Ishikawa (cell line): ENCODE measurements around the gene ADK.

Source experiments
- CEBPB ChIP-seq: IDR thresholded peaks from 2 replicates; pipeline ENCODE4 v1.6.1; 2012
- CREB1 ChIP-seq: IDR thresholded peaks from 2 replicates; pipeline ENCODE4 v1.6.1; 2012; ENCODE audit warnings: low read depth
- EGR1 ChIP-seq: IDR thresholded peaks from 2 replicates; pipeline ENCODE4 v1.6.1; 2012
- EP300 ChIP-seq: IDR thresholded peaks from 2 replicates; pipeline ENCODE4 v1.6.1; 2012; ENCODE audit warnings: borderline replicate concordance
- FOXM1 ChIP-seq: IDR thresholded peaks from 2 replicates; pipeline ENCODE4 v1.6.1; 2012; ENCODE audit warnings: low read depth, borderline replicate concordance
- MAX ChIP-seq: IDR thresholded peaks from 2 replicates; pipeline ENCODE4 v1.6.1; 2012
- NFIC ChIP-seq: IDR thresholded peaks from 2 replicates; pipeline ENCODE4 v1.6.1; 2012
- RAD21 ChIP-seq: IDR thresholded peaks from 2 replicates; pipeline ENCODE4 v1.6.1; 2012; ENCODE audit warnings: low read depth
- REST ChIP-seq: IDR thresholded peaks from 2 replicates; pipeline ENCODE4 v1.6.1; 2012; ENCODE audit warnings: low read depth, mild to moderate bottlenecking
- TAF1 ChIP-seq: IDR thresholded peaks from 2 replicates; pipeline ENCODE4 v1.6.1; 2012; ENCODE audit warnings: low read depth, mild to moderate bottlenecking
- TCF12 ChIP-seq: IDR thresholded peaks from 2 replicates; pipeline ENCODE4 v1.6.1; 2012; ENCODE audit warnings: low read depth
- TEAD4 ChIP-seq: IDR thresholded peaks from 2 replicates; pipeline ENCODE4 v1.6.1; 2012
- USF1 ChIP-seq: IDR thresholded peaks from 2 replicates; pipeline ENCODE4 v1.6.1; 2012
- YY1 ChIP-seq: IDR thresholded peaks from 2 replicates; pipeline ENCODE4 v1.6.1; 2012; ENCODE audit warnings: low read depth
- ZBTB7A ChIP-seq: IDR thresholded peaks from 2 replicates; pipeline ENCODE4 v1.6.1; 2012; ENCODE audit warnings: low read depth

The ADK gene

GRCh38 chr10:74238516-74238915, 87.5 kb downstream of the ADK start:
- no peak for TF ChIP-seq ZBTB7A

DNA sequence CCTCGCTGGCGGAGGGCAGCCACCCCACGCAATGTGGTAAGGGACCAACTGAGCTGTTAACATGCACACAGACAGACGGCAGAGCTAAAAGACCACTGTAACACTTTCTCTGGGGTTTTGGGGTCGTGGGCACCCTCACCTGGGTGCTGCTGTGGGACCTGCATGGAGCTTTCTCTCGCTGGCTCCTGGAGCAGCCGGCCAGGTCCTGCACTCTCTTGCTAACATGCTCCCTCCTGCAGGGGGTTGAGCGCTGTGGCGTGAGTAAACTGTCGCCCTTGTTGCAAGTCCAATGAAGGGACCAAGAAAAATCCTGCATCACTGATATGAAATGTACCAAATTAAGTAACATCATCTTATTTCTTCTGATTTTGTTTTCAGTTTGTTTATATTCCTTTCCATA, 92.0 kb downstream of the ADK start:
- TF ChIP-seq TEAD4 (no peak), TAF1 (no peak), RAD21 (no peak), CREB1 (no peak), REST (no peak), USF1 (no peak), ZBTB7A (no peak), CEBPB (no peak), YY1 (no peak), NFIC (no peak), MAX (no peak), EGR1 (no peak), EP300 (no peak), TCF12 (no peak), FOXM1 (no peak)

- TF ChIP-seq RAD21 (peak; percentile 59), TAF1 (no peak)
These were observed 93.2 kb downstream of the ADK start for GRCh38 chr10:74244097-74244685.

DNA sequence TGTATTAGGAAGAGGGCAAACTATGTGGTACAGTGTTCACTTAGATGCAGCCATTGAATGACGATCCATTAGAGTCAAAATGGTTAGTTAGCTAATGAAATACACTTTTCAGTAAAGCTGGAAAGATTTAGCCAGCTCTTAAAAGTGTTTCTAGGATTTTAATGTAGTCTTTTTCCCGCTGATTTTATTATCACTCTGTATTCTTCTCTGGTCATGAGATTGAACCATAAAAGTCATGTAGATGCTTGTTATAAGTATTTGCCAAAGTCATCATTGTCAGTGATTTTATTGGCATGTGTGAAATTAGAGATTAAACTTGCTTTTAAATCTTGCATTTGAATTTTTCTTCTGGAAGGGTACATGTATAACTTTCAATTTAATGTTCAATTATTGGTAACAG, 93.8 kb downstream of the ADK start:
- TF ChIP-seq MAX (no peak), RAD21 (no peak), EGR1 (no peak), TAF1 (no peak), CEBPB (no peak), YY1 (no peak), CREB1 (no peak), EP300 (no peak)

- TF ChIP-seq MAX: no peak
- TF ChIP-seq TCF12: no peak
- no peak for TF ChIP-seq FOXM1
- no peak for TF ChIP-seq USF1
- TF ChIP-seq YY1: no peak
- TF ChIP-seq EGR1: no peak
- no peak for TF ChIP-seq RAD21
- no peak for TF ChIP-seq CEBPB
- no peak for TF ChIP-seq ZBTB7A
These were observed 95.5 kb downstream of the ADK start for GRCh38 chr10:74246495-74246894.

DNA sequence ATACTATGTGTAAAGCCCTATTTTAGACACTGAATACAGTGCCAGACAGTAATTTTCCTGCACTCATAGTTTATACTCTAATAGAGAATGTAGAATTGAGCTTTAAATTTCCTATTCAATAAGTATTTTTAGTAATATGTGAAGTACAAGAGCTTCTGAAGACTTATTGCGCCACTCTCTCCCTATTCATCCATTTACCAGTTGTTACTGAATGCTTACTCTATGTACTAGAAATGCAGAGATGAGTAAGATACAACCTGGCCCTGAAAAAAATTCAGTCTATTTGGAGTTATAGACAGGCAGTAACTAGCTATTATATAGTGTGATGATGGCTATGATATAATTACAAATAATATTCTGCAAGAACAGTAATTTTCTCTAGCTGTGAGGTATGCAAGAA, 98.8 kb downstream of the ADK start:
- no peak for TF ChIP-seq YY1
- TF ChIP-seq NFIC: no peak
- TF ChIP-seq CREB1: no peak
- TF ChIP-seq REST: no peak
- no peak for TF ChIP-seq TEAD4
- no peak for TF ChIP-seq MAX
- TF ChIP-seq EP300: no peak

- TF ChIP-seq FOXM1 (no peak), NFIC (no peak), TCF12 (0 out of 2 replicates have a peak, but pooled peaks have one; percentile 16), MAX (no peak), TAF1 (no peak), CREB1 (no peak), EP300 (peak; percentile 13; the same call in 1 of the 2 replicates), YY1 (no peak), ZBTB7A (no peak), RAD21 (no peak), REST (no peak), EGR1 (no peak), TEAD4 (no peak), CEBPB (peak; percentile 64; the same call in 1 of the 2 replicates)
These were observed 104.2 kb downstream of the ADK start for GRCh38 chr10:74255214-74255613.
